ENCODE measurements around the gene ARRB1.

ARRB1 gene

GRCh38 chr11:75351541-75351790 is at the start of gene ARRB1:
Gene ARRB1 (minus strand): TSS chr11:75351661. CDS start chr11:75351607, 54 bp downstream.
- no peak for DNase-seq (ENCODE audit: low spot score)
- no peak for TF ChIP-seq CTCF (IDR thresholded peaks at IDR 0.05; ENCODE audit: extremely low read depth, insufficient read depth, missing control alignments)
- in situ Hi-C loops (cut with MboI; ENCODE audit: low pct_unique_long_range_greater_than_20kb, low sequenced_read_pairs, unreplicated experiment), result no loop called here

- in situ Hi-C loops (cut with MboI; ENCODE audit: low pct_unique_long_range_greater_than_20kb, low sequenced_read_pairs, unreplicated experiment), result no loop called here
- DNase-seq (ENCODE audit: low spot score), result no peak
- no peak for TF ChIP-seq CTCF (IDR thresholded peaks at IDR 0.05; ENCODE audit: extremely low read depth, insufficient read depth, missing control alignments)
Observed at GRCh38 chr11:75400146-75400865, 48.8 kb upstream of the ARRB1 start.

GRCh38 chr11:75399344-75400145 is 48.1 kb upstream of the ARRB1 start, which contains the start of gene RPS3:
Gene RPS3 (plus strand): TSS chr11:75399518. CDS start chr11:75399548, 30 bp downstream.
- peak; percentile 93 for DNase-seq (ENCODE audit: low spot score)
- in situ Hi-C loops (cut with MboI; ENCODE audit: low pct_unique_long_range_greater_than_20kb, low sequenced_read_pairs, unreplicated experiment), result no loop called here
- TF ChIP-seq CTCF (IDR thresholded peaks at IDR 0.05; ENCODE audit: extremely low read depth, insufficient read depth, missing control alignments), result peak; percentile 30

- no peak for DNase-seq (ENCODE audit: low spot score)
- in situ Hi-C loops (cut with MboI; ENCODE audit: low pct_unique_long_range_greater_than_20kb, low sequenced_read_pairs, unreplicated experiment), result no loop called here
- TF ChIP-seq CTCF (IDR thresholded peaks at IDR 0.05; ENCODE audit: extremely low read depth, insufficient read depth, missing control alignments), result no peak
Observed at GRCh38 chr11:75398906-75399305, 47.4 kb upstream of the ARRB1 start.

GRCh38 chr11:75394085-75394840 is 42.8 kb upstream of the ARRB1 start:
- DNase-seq (ENCODE audit: low spot score), result no peak
- in situ Hi-C loops (cut with MboI; ENCODE audit: low pct_unique_long_range_greater_than_20kb, low sequenced_read_pairs, unreplicated experiment), result no loop called here
- TF ChIP-seq CTCF (IDR thresholded peaks at IDR 0.05; ENCODE audit: extremely low read depth, insufficient read depth, missing control alignments), result no peak

- no peak for DNase-seq (ENCODE audit: low spot score)
- in situ Hi-C loops (cut with MboI; ENCODE audit: low pct_unique_long_range_greater_than_20kb, low sequenced_read_pairs, unreplicated experiment), result loop anchor here (5.0 kb wide), 1 partner anchor 113 kb away; no protein-coding TSS in a partner anchor
- no peak for TF ChIP-seq CTCF (IDR thresholded peaks at IDR 0.05; ENCODE audit: extremely low read depth, insufficient read depth, missing control alignments)
Observed at GRCh38 chr11:75389925-75390324, 38.5 kb upstream of the ARRB1 start.

All from GM13977 (cell line).